GM12801 (cell line): Measurements from ENCODE around the gene DCBLD1.

Experiments used
- TF ChIP-seq, protein P1 (sequence below): IDR thresholded peaks from one replicate; pipeline ENCODE4 v1.5.1; 2011; ENCODE audit warnings: control low read depth; ENCODE audit not compliant: insufficient read length; ENCODE audit errors: extremely low read depth

The DCBLD1 gene

DNA sequence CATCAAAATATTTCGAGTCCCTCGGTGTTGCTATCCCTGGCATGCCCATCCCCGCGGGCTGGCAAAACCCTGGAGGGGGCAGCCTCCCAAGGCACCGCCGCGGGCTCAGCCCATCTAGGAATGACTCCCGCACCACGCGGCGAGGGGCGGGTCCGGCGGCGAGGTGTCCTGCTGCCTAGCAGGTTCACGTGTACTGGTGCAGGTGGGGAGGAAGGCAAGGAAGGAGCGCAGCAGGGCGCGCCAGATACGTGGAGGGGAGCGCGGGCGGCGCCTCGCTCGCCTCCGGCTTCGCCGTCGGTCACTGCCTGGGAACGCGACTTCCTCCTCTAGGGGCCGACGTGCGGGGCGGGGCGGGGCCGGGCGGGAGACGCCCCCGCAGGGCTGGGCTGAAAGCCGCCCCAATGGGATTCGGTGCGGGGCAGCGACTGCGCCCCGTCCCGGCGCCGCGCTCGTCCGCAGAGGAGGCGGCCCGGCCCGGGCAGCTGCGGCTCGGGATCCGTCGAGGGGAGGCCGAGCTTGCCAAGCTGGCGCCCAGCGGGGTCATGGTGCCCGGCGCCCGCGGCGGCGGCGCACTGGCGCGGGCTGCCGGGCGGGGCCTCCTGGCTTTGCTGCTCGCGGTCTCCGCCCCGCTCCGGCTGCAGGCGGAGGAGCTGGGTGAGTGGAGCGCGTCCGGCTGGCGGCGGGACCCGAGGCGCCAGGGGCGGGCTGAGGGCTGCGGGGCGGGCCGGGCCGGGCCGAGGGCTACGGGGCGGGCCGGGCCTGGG, at the start of gene DCBLD1:
DCBLD1 (plus strand) TSS at position 435 of the 764 bp plus-strand sequence; CDS start at position 543, 108 bp downstream.
- TF ChIP-seq, protein P1, sequence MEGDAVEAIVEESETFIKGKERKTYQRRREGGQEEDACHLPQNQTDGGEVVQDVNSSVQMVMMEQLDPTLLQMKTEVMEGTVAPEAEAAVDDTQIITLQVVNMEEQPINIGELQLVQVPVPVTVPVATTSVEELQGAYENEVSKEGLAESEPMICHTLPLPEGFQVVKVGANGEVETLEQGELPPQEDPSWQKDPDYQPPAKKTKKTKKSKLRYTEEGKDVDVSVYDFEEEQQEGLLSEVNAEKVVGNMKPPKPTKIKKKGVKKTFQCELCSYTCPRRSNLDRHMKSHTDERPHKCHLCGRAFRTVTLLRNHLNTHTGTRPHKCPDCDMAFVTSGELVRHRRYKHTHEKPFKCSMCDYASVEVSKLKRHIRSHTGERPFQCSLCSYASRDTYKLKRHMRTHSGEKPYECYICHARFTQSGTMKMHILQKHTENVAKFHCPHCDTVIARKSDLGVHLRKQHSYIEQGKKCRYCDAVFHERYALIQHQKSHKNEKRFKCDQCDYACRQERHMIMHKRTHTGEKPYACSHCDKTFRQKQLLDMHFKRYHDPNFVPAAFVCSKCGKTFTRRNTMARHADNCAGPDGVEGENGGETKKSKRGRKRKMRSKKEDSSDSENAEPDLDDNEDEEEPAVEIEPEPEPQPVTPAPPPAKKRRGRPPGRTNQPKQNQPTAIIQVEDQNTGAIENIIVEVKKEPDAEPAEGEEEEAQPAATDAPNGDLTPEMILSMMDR = no peak

DNA sequence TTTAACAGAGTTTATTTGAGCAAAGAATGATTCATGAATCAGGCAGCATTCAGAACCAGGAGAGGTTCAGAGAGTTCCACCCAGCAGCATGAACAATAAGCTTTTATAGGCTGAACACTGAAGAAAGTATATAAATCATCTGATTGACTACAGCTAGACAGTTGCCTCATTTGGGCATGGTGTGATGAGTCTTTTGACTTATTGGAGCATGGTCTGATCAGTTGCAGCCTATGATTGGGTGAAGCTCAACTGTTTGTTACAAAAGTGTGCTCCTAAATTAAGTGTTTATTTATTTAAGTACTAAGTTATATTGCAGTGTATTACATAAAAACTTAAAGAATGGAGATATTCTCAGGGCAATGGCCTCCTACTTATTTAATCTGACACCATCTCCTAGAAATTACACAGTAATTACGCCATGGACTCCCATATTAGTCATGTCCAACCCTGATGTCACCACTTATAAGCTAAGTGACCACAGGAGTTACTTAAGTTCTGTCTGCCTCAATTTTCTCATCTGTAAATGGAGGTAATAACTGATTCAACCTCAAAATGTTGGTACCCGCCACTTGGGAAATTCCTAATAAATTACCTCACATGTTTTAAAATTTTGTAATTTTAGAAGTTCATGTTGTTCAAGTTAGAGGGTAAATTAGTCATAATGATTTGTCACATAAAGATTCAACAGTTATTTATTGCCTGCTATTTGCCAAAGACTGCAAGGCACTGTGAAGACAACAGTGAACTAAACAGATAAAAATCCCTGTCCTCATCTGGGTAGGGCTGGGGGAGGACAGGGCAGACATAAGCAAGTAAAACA, 41.6 kb upstream of the DCBLD1 start:
- TF ChIP-seq, protein P1 = no peak

DNA sequence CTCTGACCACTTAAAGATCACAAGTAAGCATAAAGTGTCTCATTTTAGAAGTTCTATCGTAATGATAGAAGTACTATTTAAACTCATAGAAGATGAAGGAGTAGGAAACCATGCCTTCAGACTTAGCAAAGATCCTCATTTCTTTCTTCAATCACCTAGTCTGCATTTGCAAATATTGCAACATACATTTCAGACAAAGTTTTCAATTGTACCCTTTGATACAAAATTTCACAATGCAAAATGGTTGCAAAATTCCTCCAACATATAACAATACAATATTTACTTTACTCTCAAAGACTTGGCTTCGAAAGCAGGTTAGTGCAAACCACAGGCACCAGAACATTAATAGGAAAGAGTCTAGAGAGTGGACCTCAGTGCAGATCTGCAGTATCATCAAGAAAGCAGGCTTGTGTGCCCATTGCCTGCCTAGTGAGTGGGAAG, 40.6 kb upstream of the DCBLD1 start:
- TF ChIP-seq, protein P1 = no peak

DNA sequence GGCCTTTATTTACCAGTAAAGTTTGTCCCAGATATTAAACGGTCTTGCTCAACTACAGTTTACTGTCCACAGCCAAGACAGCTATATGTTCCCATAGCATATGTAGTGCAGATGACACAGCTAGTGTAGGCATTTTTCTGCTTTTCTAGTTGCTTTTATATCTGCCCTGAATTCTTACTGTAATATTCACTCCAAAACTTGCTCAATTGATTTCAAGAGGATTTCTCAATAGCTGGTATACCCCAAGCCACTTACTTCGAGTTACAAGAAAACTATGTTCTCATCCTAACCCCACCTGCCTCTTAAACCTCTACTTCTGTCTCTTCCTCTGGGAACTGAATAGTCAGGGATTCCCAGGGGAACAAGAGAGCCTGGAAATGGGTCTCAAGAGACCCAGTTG, 37.9 kb upstream of the DCBLD1 start:
- TF ChIP-seq, protein P1 = no peak

DNA sequence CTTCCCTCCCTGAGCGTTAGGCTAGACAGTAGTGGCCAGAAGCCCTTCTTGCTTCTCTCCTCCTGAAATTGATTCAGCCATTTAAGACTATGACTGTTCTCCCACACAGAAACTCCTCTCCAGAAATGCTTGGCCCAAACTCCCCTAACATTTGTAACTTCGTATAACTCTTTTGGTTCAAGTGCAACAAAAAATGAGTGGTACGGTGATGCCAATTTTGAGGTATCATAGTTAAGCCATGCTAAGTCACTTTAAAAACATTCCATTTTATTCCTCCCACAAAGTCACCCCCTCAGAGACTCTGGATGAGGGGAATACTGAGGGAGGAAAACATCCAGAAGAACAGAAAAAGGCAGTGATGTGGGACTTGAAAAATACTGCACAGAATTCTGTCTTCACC, 35.6 kb upstream of the DCBLD1 start:
- TF ChIP-seq, protein P1 = no peak

DNA sequence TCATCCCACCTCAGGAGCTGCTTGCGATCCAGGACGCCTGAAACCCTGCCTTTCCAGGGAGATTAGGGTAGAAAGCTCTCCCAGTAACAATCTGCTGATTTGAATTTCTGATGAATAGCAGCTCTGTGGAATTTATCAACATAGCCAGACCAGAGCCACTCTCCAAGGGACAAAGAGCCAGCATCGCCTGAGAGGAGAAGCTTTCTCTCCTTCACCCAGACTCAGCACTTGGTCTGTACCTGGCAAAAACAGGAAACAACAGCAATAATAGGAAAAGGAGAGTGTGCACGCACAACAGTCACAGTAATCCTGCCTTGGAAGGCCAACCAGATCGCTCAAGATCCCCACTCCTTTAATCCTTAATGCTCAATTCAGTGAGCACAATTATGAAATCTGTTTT, 34.5 kb upstream of the DCBLD1 start:
- TF ChIP-seq, protein P1 = no peak

DNA sequence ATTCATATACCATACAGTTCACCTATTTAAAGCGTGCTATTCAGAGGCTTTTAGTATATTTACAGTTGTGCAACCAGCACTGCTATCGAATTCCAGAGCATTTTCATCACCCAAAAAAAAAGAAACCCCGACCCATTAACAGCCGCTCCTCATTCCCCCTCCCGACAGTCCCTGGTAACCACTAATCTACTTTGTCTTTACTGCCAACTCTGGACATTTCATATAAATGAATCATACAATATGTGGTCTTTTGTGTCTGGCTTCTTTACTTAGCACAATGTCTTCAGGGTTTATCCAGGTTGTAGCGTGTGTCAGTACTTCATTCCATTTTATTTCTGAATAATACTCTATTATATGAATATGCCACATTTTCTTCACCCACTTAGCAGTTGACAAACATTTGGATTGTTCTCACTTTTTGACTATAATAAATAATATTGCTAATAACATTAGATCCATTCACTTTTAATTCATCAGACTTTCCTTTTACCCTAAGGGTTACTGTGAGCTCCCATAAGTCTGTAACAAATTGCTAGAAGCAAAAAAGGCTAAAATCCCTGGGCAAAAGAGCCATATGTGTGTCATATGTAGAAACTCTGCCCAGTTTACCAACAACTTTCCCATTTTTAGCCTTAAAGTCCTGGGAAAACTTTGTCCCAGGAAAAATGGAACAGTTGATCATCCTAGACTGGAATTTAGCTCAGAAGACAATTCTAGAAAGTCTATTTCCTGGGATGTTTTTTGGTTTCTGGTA, 33.6 kb upstream of the DCBLD1 start:
- TF ChIP-seq, protein P1 = no peak
